ENCODE data around the gene SDK2.

Gene SDK2

DNA sequence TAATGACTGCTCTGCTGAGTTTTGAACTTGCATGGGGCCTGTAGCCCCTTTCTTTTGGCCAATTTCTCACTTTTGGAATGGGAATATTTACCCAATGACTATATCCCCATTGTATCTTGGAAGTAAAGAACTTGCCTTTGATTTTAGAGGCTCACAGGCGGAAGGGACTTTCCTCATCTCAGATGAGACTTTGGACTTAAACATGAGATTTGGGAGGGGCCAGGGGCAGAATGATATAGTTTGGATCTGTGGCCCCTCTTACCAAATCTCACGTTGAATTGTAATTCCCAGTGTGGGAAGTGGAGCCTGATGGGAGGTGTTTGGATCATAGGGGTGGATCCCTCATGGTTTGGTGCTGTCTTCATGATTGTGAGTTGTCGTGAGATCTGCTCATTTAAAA, 42.7 kb upstream of the SDK2 start:
- Histone ChIP-seq H3K9me3 (no peaks in the 10 kb centered on the region; the same call in 1 of the 2 replicates), H3K4me1 (peaks cover 7% of the 10 kb centered on the region), H3K27me3 (no peaks in the 10 kb centered on the region), H3K36me3 (no peaks in the 10 kb centered on the region), H3K4me3 (ENCODE audit: low read depth, low read length) (no peak overlapping the region)
- no peak for DNase-seq
- TF ChIP-seq, protein P1, sequence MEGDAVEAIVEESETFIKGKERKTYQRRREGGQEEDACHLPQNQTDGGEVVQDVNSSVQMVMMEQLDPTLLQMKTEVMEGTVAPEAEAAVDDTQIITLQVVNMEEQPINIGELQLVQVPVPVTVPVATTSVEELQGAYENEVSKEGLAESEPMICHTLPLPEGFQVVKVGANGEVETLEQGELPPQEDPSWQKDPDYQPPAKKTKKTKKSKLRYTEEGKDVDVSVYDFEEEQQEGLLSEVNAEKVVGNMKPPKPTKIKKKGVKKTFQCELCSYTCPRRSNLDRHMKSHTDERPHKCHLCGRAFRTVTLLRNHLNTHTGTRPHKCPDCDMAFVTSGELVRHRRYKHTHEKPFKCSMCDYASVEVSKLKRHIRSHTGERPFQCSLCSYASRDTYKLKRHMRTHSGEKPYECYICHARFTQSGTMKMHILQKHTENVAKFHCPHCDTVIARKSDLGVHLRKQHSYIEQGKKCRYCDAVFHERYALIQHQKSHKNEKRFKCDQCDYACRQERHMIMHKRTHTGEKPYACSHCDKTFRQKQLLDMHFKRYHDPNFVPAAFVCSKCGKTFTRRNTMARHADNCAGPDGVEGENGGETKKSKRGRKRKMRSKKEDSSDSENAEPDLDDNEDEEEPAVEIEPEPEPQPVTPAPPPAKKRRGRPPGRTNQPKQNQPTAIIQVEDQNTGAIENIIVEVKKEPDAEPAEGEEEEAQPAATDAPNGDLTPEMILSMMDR (IDR thresholded peaks at IDR 0.05; ENCODE audit: low read depth, low read length) = no peak

DNA sequence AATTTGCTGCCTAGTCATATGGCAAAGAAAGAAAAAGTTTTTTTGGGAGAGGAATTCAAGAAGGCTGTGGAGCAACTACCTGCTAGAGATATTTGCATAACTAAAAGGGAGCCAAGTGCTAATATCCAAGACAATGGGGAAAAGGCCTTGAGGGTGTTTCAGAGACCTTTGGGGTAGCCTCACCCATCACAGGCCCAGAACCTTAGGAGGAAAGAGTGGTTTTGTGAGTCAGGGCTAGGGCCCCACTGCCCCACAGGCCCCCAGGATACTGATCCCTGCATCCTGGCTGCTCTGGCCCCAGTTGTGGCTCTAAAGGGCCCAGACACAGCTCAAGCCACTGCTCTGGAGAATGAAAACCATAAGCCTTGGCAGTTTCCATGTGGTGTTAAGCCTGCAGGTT, 41.9 kb upstream of the SDK2 start:
- DNase-seq = no peak
- H3K4me3 ChIP-seq (ENCODE audit: low read depth, low read length) = no peak overlapping the region
- peaks cover 4% of the 10 kb centered on the region; the same call in 1 of the 2 replicates for H3K9me3 ChIP-seq
- H3K27me3 ChIP-seq = no peaks in the 10 kb centered on the region
- no peaks in the 10 kb centered on the region for H3K36me3 ChIP-seq
- H3K4me1 ChIP-seq = peaks cover 7% of the 10 kb centered on the region
- TF ChIP-seq, protein P1 (IDR thresholded peaks at IDR 0.05; ENCODE audit: low read depth, low read length) = no peak

DNA sequence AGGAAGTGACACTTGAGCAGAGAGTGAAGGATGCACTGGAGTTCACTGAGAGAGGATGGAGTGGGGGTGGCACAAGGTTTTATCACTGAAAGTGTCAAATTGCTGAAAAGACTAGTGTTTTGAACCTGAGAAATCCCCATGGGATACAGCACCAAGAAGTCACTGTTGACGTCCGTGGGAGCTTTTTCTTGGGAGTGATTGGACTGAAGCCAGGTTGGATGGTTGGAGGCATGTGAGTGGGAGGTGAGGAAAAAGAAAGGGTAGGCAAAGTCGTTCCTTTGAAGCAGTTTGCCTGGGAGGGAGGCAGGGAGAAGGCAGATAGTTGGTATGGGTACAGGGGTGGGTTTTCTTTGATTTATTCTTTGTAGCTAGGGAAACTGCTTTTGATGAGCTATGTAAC, 39.9 kb upstream of the SDK2 start:
- TF ChIP-seq, protein P1 (IDR thresholded peaks at IDR 0.05; ENCODE audit: low read depth, low read length) = no peak
- DNase-seq = no peak
- no peaks in the 10 kb centered on the region for H3K36me3 ChIP-seq

DNA sequence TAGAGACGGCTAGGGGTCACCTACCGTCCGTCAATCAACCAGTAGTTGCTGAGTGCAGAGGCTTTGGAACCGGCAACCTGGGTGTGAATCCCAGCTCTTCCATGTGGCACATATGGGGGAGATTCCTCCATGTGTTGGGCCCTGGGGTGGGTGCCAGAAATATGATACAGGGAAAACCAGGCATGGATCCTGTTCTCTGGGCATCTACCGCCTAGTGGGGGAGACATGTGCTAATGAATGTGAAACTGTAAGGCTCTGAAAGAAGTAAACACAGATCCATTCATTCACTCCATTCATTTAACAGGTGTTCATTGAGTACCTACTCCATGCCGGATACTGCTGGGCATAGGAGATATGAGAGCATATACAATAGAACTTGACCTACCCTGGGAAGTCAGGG, 39.5 kb upstream of the SDK2 start:
- TF ChIP-seq, protein P1 (IDR thresholded peaks at IDR 0.05; ENCODE audit: low read depth, low read length) = no peak
- H3K27me3 ChIP-seq = no peaks in the 10 kb centered on the region
- H3K9me3 ChIP-seq = peaks cover 4% of the 10 kb centered on the region; the same call in 1 of the 2 replicates
- DNase-seq = no peak
- H3K4me1 ChIP-seq = no peaks in the 10 kb centered on the region
- H3K36me3 ChIP-seq = no peaks in the 10 kb centered on the region
- H3K4me3 ChIP-seq (ENCODE audit: low read depth, low read length) = no peak overlapping the region

More for the DNA sequence above, 39.9 kb upstream of the SDK2 start:
- no peak overlapping the region for H3K4me3 ChIP-seq (ENCODE audit: low read depth, low read length)
- peaks cover 4% of the 10 kb centered on the region; the same call in 1 of the 2 replicates for H3K9me3 ChIP-seq
- H3K27me3 ChIP-seq = no peaks in the 10 kb centered on the region
- no peaks in the 10 kb centered on the region for H3K4me1 ChIP-seq

DNA sequence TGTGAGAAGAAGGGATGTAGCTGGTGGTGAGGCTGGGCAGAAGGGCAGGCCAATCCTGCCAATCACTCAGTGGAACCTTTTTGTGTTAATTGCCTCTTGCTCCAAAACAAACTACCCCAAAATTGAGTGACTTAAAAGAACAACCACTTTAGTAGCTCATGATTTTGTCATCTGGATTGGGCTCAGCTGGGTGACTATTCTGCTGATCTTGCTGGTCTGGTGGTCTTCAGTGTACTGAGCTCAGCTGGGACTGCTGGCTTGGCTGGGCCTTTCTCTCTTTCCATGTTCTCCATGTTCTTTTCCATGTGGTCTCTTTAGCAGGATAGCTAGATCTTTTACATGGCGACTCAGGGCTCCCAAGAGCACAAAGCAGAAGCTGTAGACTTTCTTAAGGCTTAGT, 37.7 kb upstream of the SDK2 start:
- H3K4me3 ChIP-seq (ENCODE audit: low read depth, low read length) = no peak overlapping the region
- TF ChIP-seq, protein P1 (IDR thresholded peaks at IDR 0.05; ENCODE audit: low read depth, low read length) = no peak
- no peak for DNase-seq
- peaks cover 9% of the 10 kb centered on the region for H3K27me3 ChIP-seq
- peaks cover 4% of the 10 kb centered on the region; the same call in 1 of the 2 replicates for H3K9me3 ChIP-seq
- no peaks in the 10 kb centered on the region for H3K36me3 ChIP-seq
- H3K4me1 ChIP-seq = no peaks in the 10 kb centered on the region

DNA sequence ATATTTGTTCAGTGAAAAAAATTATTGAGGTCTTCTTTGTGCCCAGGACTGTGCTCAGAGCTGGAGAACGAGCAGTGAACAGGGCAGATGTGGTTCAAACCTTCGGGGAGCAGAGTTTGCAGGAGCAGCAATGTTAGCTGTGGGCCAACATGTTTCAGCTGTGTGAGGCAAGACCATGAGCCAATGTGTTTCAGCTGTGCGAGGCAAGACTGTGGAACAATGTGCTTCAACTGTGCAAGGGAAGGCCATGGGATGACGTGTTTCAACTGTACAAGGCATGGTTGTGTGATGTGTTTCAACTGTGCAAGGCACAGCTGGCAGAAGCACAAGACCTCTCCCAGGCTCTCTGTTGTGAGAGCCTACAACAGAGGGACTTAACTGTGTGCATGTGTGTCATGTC, 35.2 kb upstream of the SDK2 start:
- H3K9me3 ChIP-seq = peaks cover 4% of the 10 kb centered on the region; the same call in 1 of the 2 replicates
- H3K4me3 ChIP-seq (ENCODE audit: low read depth, low read length) = no peak overlapping the region
- TF ChIP-seq, protein P1 (IDR thresholded peaks at IDR 0.05; ENCODE audit: low read depth, low read length) = no peak
- peaks cover 17% of the 10 kb centered on the region for H3K27me3 ChIP-seq
- H3K36me3 ChIP-seq = no peaks in the 10 kb centered on the region
- DNase-seq = no peak
- no peaks in the 10 kb centered on the region for H3K4me1 ChIP-seq
